Body of pancreas (tissue), 4 donors: ENCODE measurements around the gene CPLX3.

Source experiments
- POLR2A ChIP-seq, 3 donors: fragments of 450-650 bp; IDR thresholded peaks; one replicate each; pipeline ENCODE4 v1.6.1; 2016; ENCODE audit warnings: antibody characterized with exemption in 3 of 3, mild to moderate bottlenecking in 2 of 3
- TF ChIP-seq, protein P1 (sequence below), 7 experiments: fragments of 450-650 bp in 4 of 7; fragments of 200-600 bp in 3 of 7; sonication (generic) in 3 of 7; IDR thresholded peaks; one replicate each; pipeline ENCODE4 v1.5.1; 2016 to 2019; ENCODE audit warnings: antibody characterized with exemption in 7 of 7

GRCh38 chr15:74856537-74856936 lies 30.1 kb downstream of the CPLX3 start:
- TF ChIP-seq, protein P1, sequence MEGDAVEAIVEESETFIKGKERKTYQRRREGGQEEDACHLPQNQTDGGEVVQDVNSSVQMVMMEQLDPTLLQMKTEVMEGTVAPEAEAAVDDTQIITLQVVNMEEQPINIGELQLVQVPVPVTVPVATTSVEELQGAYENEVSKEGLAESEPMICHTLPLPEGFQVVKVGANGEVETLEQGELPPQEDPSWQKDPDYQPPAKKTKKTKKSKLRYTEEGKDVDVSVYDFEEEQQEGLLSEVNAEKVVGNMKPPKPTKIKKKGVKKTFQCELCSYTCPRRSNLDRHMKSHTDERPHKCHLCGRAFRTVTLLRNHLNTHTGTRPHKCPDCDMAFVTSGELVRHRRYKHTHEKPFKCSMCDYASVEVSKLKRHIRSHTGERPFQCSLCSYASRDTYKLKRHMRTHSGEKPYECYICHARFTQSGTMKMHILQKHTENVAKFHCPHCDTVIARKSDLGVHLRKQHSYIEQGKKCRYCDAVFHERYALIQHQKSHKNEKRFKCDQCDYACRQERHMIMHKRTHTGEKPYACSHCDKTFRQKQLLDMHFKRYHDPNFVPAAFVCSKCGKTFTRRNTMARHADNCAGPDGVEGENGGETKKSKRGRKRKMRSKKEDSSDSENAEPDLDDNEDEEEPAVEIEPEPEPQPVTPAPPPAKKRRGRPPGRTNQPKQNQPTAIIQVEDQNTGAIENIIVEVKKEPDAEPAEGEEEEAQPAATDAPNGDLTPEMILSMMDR (IDR thresholded peaks at IDR 0.05) = no peak
- no peak for TF ChIP-seq POLR2A (IDR thresholded peaks at IDR 0.05)
